DMS79 treated with DMSO at 0.1 percent for 48 hours (cell line): ENCODE results near the gene SERTAD1.
"Not testable (repeated sequence)": the region's sequence is repeated elsewhere in the genome, so short reads cannot be mapped to it uniquely, and the experiment has no call there.

Experiments used
- DNase-seq: peaks from one replicate; lab custom pipeline; 2025; lab: John Stamatoyannopoulos, UW

Gene SERTAD1

GRCh38 chr19:40425450-40426287, at the start of gene SERTAD1:
Gene SERTAD1, minus strand, starts transcription at chr19:40425992. Its CDS starts 2,446 bp downstream, at chr19:40423546.
- DNase-seq = peak; percentile 99

GRCh38 chr19:40474737-40475136, 48.9 kb upstream of the SERTAD1 start:
- no peak for DNase-seq

- DNase-seq = no peak
Measured at GRCh38 chr19:40472516-40472915, 46.7 kb upstream of the SERTAD1 start.

- DNase-seq = no peak
Measured at GRCh38 chr19:40471111-40471510, 45.3 kb upstream of the SERTAD1 start.

- DNase-seq = no peak
Measured at GRCh38 chr19:40469011-40469410, 43.2 kb upstream of the SERTAD1 start.

GRCh38 chr19:40466985-40467734, 41.4 kb upstream of the SERTAD1 start, which contains the start of gene SPTBN4:
Gene SPTBN4, plus strand, starts transcription at chr19:40467001. Its CDS starts 5,621 bp downstream, at chr19:40472622.
- no peak for DNase-seq

- DNase-seq = no peak
Measured at GRCh38 chr19:40466219-40466984, 40.6 kb upstream of the SERTAD1 start.

GRCh38 chr19:40465557-40466218, 39.9 kb upstream of the SERTAD1 start, which contains the start of gene BLVRB:
Gene BLVRB, minus strand, starts transcription at chr19:40465745. Its CDS starts 57 bp downstream, at chr19:40465688.
- DNase-seq = peak; percentile 96

GRCh38 chr19:40465025-40465556, 39.3 kb upstream of the SERTAD1 start:
- no peak for DNase-seq

GRCh38 chr19:40464059-40465024, 38.5 kb upstream of the SERTAD1 start:
- DNase-seq = peak; percentile 74

GRCh38 chr19:40463587-40464037, 37.8 kb upstream of the SERTAD1 start:
- DNase-seq = not testable (repeated sequence)

GRCh38 chr19:40461669-40462221, 36.0 kb upstream of the SERTAD1 start:
- no peak for DNase-seq

GRCh38 chr19:40460185-40460584, 34.4 kb upstream of the SERTAD1 start:
- DNase-seq = no peak

- DNase-seq = no peak
Measured at GRCh38 chr19:40458597-40458974, 32.8 kb upstream of the SERTAD1 start.

GRCh38 chr19:40457953-40458596, 32.3 kb upstream of the SERTAD1 start:
- DNase-seq = no peak

GRCh38 chr19:40457048-40457447, 31.3 kb upstream of the SERTAD1 start:
- no peak for DNase-seq

GRCh38 chr19:40453943-40454342, 28.2 kb upstream of the SERTAD1 start:
- not testable (repeated sequence) for DNase-seq

GRCh38 chr19:40453151-40453735, 27.5 kb upstream of the SERTAD1 start:
- DNase-seq = no peak

GRCh38 chr19:40452016-40452415, 26.2 kb upstream of the SERTAD1 start:
- no peak for DNase-seq
